ENCODE data around the gene MPZL2. TPM values are rescaled to one million over a fixed set of nuclear protein-coding genes. Genes with fewer than 3 reads are reported as not detected.

MPZL2 gene
- total and polyA plus RNA-seq, 12 donors: 4.0 to 23.4 (median 12.3) TPM

GRCh38 chr11:118214210-118214914 is 49.7 kb downstream of the MPZL2 start:
- H3K4me1 ChIP-seq: peaks cover 0 to 98% (median 16%) of the 10 kb centered on the region in 9 donors
- no peaks in the 10 kb centered on the region for H3K9me3 ChIP-seq
- H3K4me3 ChIP-seq: peak overlapping the region in 1 of 10 donors; percentile 14
- no peak for TF ChIP-seq CTCF (IDR thresholded peaks at IDR 0.05)
- peak; percentile 23 to 60 (median 40) for ATAC-seq
- no peaks in the 10 kb centered on the region for H3K27me3 ChIP-seq
- peak in 1 of 2 donors; percentile 10 for DNase-seq
- peak overlapping the region in 4 of 10 donors; percentile 6 to 85 (median 17) for H3K27ac ChIP-seq
- WGBS, 2 donors: 67 to 77% methylated on average over 6 of the region's 6 CpGs
- intact Hi-C loops (cut with DNase I): no loop called here
- peaks cover 0 to 22% (median 0%) of the 10 kb centered on the region in 9 donors for H3K36me3 ChIP-seq

- 91 to 96% methylated on average over 2 of the region's 2 CpGs for whole genome bisulfite sequencing, 2 donors
- no peak overlapping the region for H3K4me3 ChIP-seq
- H3K27me3 ChIP-seq: no peaks in the 10 kb centered on the region
- DNase-seq: no peak
- intact Hi-C loops (cut with DNase I): no loop called here
- H3K36me3 ChIP-seq: peaks cover 0 to 22% (median 0%) of the 10 kb centered on the region in 9 donors
- no peak for ATAC-seq
- no peak for TF ChIP-seq CTCF (IDR thresholded peaks at IDR 0.05)
- peak overlapping the region in 3 of 10 donors; percentile 6 to 85 (median 27) for H3K27ac ChIP-seq
- H3K9me3 ChIP-seq: no peaks in the 10 kb centered on the region
- H3K4me1 ChIP-seq: peaks cover 0 to 98% (median 16%) of the 10 kb centered on the region in 9 donors
Measured at GRCh38 chr11:118213781-118214180, 50.3 kb downstream of the MPZL2 start.

GRCh38 chr11:118213201-118213600 is 50.9 kb downstream of the MPZL2 start:
- DNase-seq (no peak), ATAC-seq (no peak)
- Histone ChIP-seq H3K9me3 (no peaks in the 10 kb centered on the region), H3K4me3 (no peak overlapping the region), H3K36me3 (peaks cover 0 to 22% (median 0%) of the 10 kb centered on the region in 9 donors), H3K4me1 (peaks cover 0 to 96% (median 16%) of the 10 kb centered on the region in 9 donors), H3K27ac (peak overlapping the region in 3 of 10 donors; percentile 6 to 85 (median 27)), H3K27me3 (no peaks in the 10 kb centered on the region)
- TF ChIP-seq CTCF (IDR thresholded peaks at IDR 0.05): no peak
- intact Hi-C loops (cut with DNase I): no loop called here
- 82 to 83% methylated on average over 4 of the region's 4 CpGs for WGBS, 2 donors

DNA sequence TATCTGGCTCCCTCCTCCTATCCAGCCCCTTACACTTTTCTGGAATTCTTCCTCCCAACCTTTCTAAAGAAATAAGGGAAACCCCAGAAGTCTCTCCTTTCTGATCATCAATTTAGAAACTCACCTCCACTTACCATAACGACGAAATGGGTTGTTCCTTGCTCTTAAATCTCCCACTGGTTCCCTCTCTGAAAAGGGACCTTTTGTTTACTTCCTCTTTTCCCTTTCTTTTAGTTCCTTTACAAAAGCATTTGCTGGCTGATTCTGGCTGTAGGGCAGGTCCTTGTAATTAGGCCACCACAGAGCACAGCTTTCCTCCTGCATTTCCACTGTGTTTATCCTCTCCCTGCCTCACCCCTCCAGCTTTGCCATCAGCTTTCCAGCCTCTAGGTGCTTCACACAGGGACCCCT is 51.3 kb downstream of the MPZL2 start:
- intact Hi-C loops (cut with DNase I): no loop called here
- H3K27me3 ChIP-seq: no peaks in the 10 kb centered on the region
- peak overlapping the region in 2 of 10 donors; percentile 27 to 85 for H3K27ac ChIP-seq
- H3K4me1 ChIP-seq: peaks cover 0 to 96% (median 16%) of the 10 kb centered on the region in 9 donors
- H3K4me3 ChIP-seq: peak overlapping the region in 1 of 10 donors; percentile 16
- H3K36me3 ChIP-seq: peaks cover 0 to 22% (median 0%) of the 10 kb centered on the region in 9 donors
- 77 to 85% methylated on average over 2 of the region's 2 CpGs for WGBS, 2 donors
- no peak for TF ChIP-seq CTCF (IDR thresholded peaks at IDR 0.05)
- DNase-seq: no peak
- no peaks in the 10 kb centered on the region for H3K9me3 ChIP-seq
- peak in 1 of 8 donors; percentile 39 for ATAC-seq
